Chondrocyte (in vitro differentiated cells): ENCODE results near the gene PDCD6IP. TPM values are rescaled to one million over a fixed set of nuclear protein-coding genes. Genes with fewer than 3 reads are reported as not detected.

Experiments
- DNase-seq: peaks from one replicate; pipeline ENCODE4 v3.0.0; 2021; ENCODE audit warnings: mixed read lengths, low spot score
- H3K27ac Mint-ChIP-seq: one replicate; pipeline ENCODE4 v1.8.0; 2021; ENCODE audit warnings: mild to moderate bottlenecking, moderate library complexity, mixed read lengths; ENCODE audit not compliant: unreplicated experiment
- H3K27me3 Mint-ChIP-seq: 2 replicates; pipeline ENCODE4 v1.8.0; 2021; ENCODE audit warnings: low read depth, mixed read lengths
- H3K36me3 Mint-ChIP-seq: 2 replicates; pipeline ENCODE4 v1.8.0; 2021; ENCODE audit warnings: low read depth, mixed read lengths
- H3K4me1 Mint-ChIP-seq: 2 replicates; pipeline ENCODE4 v1.8.0; 2021; ENCODE audit warnings: low read depth, mild to moderate bottlenecking, mixed read lengths
- H3K4me3 Mint-ChIP-seq: one replicate; pipeline ENCODE4 v1.8.0; 2021; ENCODE audit warnings: mild to moderate bottlenecking, moderate library complexity, mixed read lengths; ENCODE audit not compliant: unreplicated experiment
- H3K9me3 Mint-ChIP-seq: 2 replicates; pipeline ENCODE4 v1.8.0; 2021; ENCODE audit warnings: low read depth, mixed read lengths
- total RNA-seq: library from RNA; stranded (reverse); gene quantifications from 3 replicates; pipeline ENCODE4 v1.2.1, GENCODE V29; 2021
- TF ChIP-seq, protein P1 (sequence below): fragments of 200-600 bp; sonication (generic); IDR thresholded peaks from 2 replicates; pipeline ENCODE4 v1.5.0; 2021; ENCODE audit warnings: antibody characterized with exemption, mild to moderate bottlenecking, moderate library complexity

The PDCD6IP gene
- total RNA-seq, 1 donor from 2014 or later, result 260 TPM

DNA sequence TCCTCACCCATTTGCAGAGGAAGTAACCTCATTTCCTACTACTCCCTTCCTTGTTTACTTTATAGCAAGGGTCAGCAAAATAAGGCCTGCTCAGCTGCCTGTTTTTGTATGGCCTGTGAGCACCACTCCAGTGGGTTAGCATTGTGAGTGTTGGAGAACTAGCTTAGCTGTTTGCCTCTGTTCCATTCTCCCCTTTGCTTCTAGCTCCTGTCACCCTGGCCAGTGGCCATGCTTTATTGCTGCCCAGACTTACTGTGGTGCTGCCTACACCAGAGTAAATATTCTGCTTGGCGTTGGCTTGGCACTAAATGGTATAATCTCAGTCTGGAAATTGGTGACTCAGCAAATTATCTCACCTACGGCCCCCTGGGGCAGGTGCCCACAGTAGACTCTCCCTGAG lies 8.8 kb downstream of the PDCD6IP start:
- Mint-ChIP-seq H3K27me3 (no peaks in the 10 kb centered on the region), H3K27ac (no peak overlapping the region), H3K4me3 (no peak overlapping the region), H3K4me1 (peaks cover 72% of the 10 kb centered on the region), H3K9me3 (peaks cover 12% of the 10 kb centered on the region), H3K36me3 (peaks cover 13% of the 10 kb centered on the region)
- no peak for DNase-seq
- TF ChIP-seq, protein P1, sequence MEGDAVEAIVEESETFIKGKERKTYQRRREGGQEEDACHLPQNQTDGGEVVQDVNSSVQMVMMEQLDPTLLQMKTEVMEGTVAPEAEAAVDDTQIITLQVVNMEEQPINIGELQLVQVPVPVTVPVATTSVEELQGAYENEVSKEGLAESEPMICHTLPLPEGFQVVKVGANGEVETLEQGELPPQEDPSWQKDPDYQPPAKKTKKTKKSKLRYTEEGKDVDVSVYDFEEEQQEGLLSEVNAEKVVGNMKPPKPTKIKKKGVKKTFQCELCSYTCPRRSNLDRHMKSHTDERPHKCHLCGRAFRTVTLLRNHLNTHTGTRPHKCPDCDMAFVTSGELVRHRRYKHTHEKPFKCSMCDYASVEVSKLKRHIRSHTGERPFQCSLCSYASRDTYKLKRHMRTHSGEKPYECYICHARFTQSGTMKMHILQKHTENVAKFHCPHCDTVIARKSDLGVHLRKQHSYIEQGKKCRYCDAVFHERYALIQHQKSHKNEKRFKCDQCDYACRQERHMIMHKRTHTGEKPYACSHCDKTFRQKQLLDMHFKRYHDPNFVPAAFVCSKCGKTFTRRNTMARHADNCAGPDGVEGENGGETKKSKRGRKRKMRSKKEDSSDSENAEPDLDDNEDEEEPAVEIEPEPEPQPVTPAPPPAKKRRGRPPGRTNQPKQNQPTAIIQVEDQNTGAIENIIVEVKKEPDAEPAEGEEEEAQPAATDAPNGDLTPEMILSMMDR, result no peak

DNA sequence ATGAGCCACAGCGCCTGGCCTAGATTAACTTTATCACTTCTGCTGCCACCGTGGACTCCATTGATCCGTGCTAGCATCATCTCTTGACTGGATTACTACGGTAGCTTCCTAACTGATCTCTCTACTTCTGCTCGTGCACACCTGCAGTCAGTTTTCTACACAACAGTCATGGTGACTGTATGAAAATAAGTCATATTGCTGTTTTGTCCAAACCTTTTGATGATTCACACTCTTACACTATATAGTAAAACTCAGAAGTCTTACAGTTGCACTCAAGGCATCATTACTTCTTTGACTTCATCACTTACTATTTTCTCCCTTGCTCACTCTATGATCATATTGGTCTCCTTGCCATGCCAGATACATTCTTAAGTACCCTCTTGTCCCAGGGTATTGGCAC lies 10.1 kb downstream of the PDCD6IP start:
- H3K4me3 Mint-ChIP-seq, result no peak overlapping the region
- no peak for DNase-seq
- H3K9me3 Mint-ChIP-seq, result peaks cover 5% of the 10 kb centered on the region
- peaks cover 7% of the 10 kb centered on the region for H3K36me3 Mint-ChIP-seq
- H3K27ac Mint-ChIP-seq, result no peak overlapping the region
- TF ChIP-seq, protein P1, result no peak
- H3K27me3 Mint-ChIP-seq, result no peaks in the 10 kb centered on the region
- H3K4me1 Mint-ChIP-seq, result peaks cover 62% of the 10 kb centered on the region

GRCh38 chr3:33810545-33810944 lies 12.1 kb downstream of the PDCD6IP start:
- H3K27ac Mint-ChIP-seq, result no peak overlapping the region
- no peaks in the 10 kb centered on the region for H3K27me3 Mint-ChIP-seq
- no peaks in the 10 kb centered on the region for H3K9me3 Mint-ChIP-seq
- TF ChIP-seq, protein P1, result no peak
- H3K4me3 Mint-ChIP-seq, result no peak overlapping the region
- H3K36me3 Mint-ChIP-seq, result peaks cover 7% of the 10 kb centered on the region
- peaks cover 50% of the 10 kb centered on the region for H3K4me1 Mint-ChIP-seq
- no peak for DNase-seq

GRCh38 chr3:33821989-33822388 lies 23.6 kb downstream of the PDCD6IP start:
- TF ChIP-seq, protein P1, result no peak
- Mint-ChIP-seq H3K36me3 (peaks cover 22% of the 10 kb centered on the region), H3K27ac (no peak overlapping the region), H3K4me3 (no peak overlapping the region), H3K4me1 (peaks cover 9% of the 10 kb centered on the region), H3K9me3 (no peaks in the 10 kb centered on the region), H3K27me3 (no peaks in the 10 kb centered on the region)
- no peak for DNase-seq

GRCh38 chr3:33823821-33824220 lies 25.4 kb downstream of the PDCD6IP start:
- peaks cover 29% of the 10 kb centered on the region for H3K36me3 Mint-ChIP-seq
- H3K4me3 Mint-ChIP-seq, result no peak overlapping the region
- no peak for DNase-seq
- no peaks in the 10 kb centered on the region for H3K9me3 Mint-ChIP-seq
- no peak overlapping the region for H3K27ac Mint-ChIP-seq
- H3K27me3 Mint-ChIP-seq, result no peaks in the 10 kb centered on the region
- TF ChIP-seq, protein P1, result no peak
- peaks cover 13% of the 10 kb centered on the region for H3K4me1 Mint-ChIP-seq
